HCT116 (cell line): ENCODE measurements around the gene C1QB. TPM values are rescaled to one million over a fixed set of nuclear protein-coding genes. Genes with fewer than 3 reads are reported as not detected.

ENCODE experiments used
- ATAC-seq: fragments of 200-7000 bp; cut with Tn5 transposase; 2 replicates; pipeline ENCODE4 v1.9.1; 2020; ENCODE audit warnings: mild to moderate bottlenecking, moderate library complexity
- BruUV-seq: library from RNA; stranded (reverse); fragments of 400-500 nt; replicated peaks from 2 replicates; lab custom pipeline; 2021; lab: Mats Ljungman, UMichigan
- CTCF ChIA-PET: fragments of 300-600 bp; sonication (Branson Sonifier 250); formaldehyde crosslinking; loops from one replicate; lab custom pipeline; 2021; ENCODE audit warnings: antibody characterized with exemption; lab: Charles Lee
- POLR2A ChIA-PET: fragments of 300-600, 350-600 bp; sonication (Branson Sonifier 250); formaldehyde crosslinking; loops from one replicate; lab custom pipeline; 2021; ENCODE audit warnings: antibody characterized with exemption; lab: Charles Lee
- RAD21 ChIA-PET, 2 experiments: fragments of 300-600 bp; sonication (Branson Sonifier 250); formaldehyde crosslinking; loops; one replicate each; lab custom pipeline; 2023; ENCODE audit warnings: low total read pairs in 2 of 2; ENCODE audit not compliant: uncharacterized antibody in 2 of 2, unreplicated experiment in 2 of 2, low non-redundant PET in 1 of 2; lab: Charles Lee
- DNase-seq: peaks from one replicate; pipeline ENCODE4 v3.0.0-alpha.2; 2010; ENCODE audit warnings: low read depth, low spot score
- H2AFZ ChIP-seq: fragments of 200-600 bp; shearing (Covaris generic), sonication (generic); 2 replicates; pipeline ENCODE4 v1.6.1; 2017; ENCODE audit warnings: low read depth, mixed run types, mixed read lengths, antibody characterized with exemption, low read length; ENCODE audit not compliant: poor library complexity, severe bottlenecking
- H3K27ac ChIP-seq: 2 replicates; pipeline ENCODE4 v1.5.1; 2012; ENCODE audit warnings: low read depth, low read length
- H3K27me3 ChIP-seq: fragments of 200-600 bp; sonication (generic); 2 replicates; pipeline ENCODE4 v1.6.1; 2016; ENCODE audit warnings: mixed run types, low read length, mixed read lengths; ENCODE audit not compliant: insufficient read depth
- H3K36me3 ChIP-seq, 2 experiments: fragments of 200-500 bp in 1 of 2; fragments of 200-600 bp in 1 of 2; sonication (Bioruptor generic) in 1 of 2; sonication (generic) in 1 of 2; 2 replicates each; pipeline versions ENCODE4 v1.5.1 to v1.6.1; 2014 to 2016; ENCODE audit warnings: low read length in 2 of 2, inconsistent platforms in 1 of 2, mixed read lengths in 1 of 2, mixed run types in 1 of 2; ENCODE audit not compliant: insufficient read depth in 2 of 2, control insufficient read depth in 1 of 2
- H3K4me1 ChIP-seq, 2 experiments: fragments of 200-600 bp in 1 of 2; sonication (generic) in 1 of 2; 2 replicates each; pipeline versions ENCODE4 v1.5.1 to v1.6.1; 2012 to 2017; ENCODE audit warnings: low read length in 2 of 2, inconsistent platforms in 1 of 2, mild to moderate bottlenecking in 1 of 2, mixed read lengths in 1 of 2, mixed run types in 1 of 2, moderate library complexity in 1 of 2; ENCODE audit not compliant: insufficient read depth in 2 of 2, control insufficient read depth in 1 of 2
- H3K4me2 ChIP-seq: fragments of 200-600 bp; sonication (generic); 2 replicates; pipeline ENCODE4 v1.6.1; 2017; ENCODE audit warnings: mixed run types, low read length, mixed read lengths
- H3K4me3 ChIP-seq, 2 experiments: fragments of 200-600 bp in 1 of 2; sonication (generic) in 1 of 2; replicated peaks in 1 of 2; 2 replicates each; pipeline ENCODE4 v1.5.1; 2011 to 2016; ENCODE audit warnings: low read length in 2 of 2, control low read depth in 1 of 2, low read depth in 1 of 2, mild to moderate bottlenecking in 1 of 2, mixed read lengths in 1 of 2, mixed run types in 1 of 2
- H3K79me2 ChIP-seq: fragments of 200-600 bp; sonication (generic); 2 replicates; pipeline ENCODE4 v1.6.1; 2017; ENCODE audit warnings: mild to moderate bottlenecking, mixed run types, low read length, moderate library complexity, mixed read lengths; ENCODE audit not compliant: insufficient read depth
- H3K9ac ChIP-seq: fragments of 200-600 bp; sonication (generic); 2 replicates; pipeline ENCODE4 v1.6.1; 2016; ENCODE audit warnings: low read length, mixed read lengths
- H3K9me2 ChIP-seq: fragments of 200-600 bp; sonication (generic), shearing (Covaris generic); 2 replicates; pipeline ENCODE4 v1.6.1; 2017; ENCODE audit warnings: mixed run types, mild to moderate bottlenecking, moderate library complexity; ENCODE audit not compliant: insufficient read depth
- H3K9me3 ChIP-seq, 2 experiments: fragments of 200-500 bp in 1 of 2; fragments of 200-600 bp in 1 of 2; sonication (Bioruptor generic) in 1 of 2; sonication (generic) in 1 of 2; 2 replicates each; pipeline ENCODE4 v1.6.1; 2014 to 2017; ENCODE audit warnings: low read length in 2 of 2, mixed read lengths in 2 of 2, inconsistent platforms in 1 of 2, low read depth in 1 of 2, mild to moderate bottlenecking in 1 of 2, mixed run types in 1 of 2, moderate library complexity in 1 of 2; ENCODE audit not compliant: control insufficient read depth in 1 of 2, insufficient read depth in 1 of 2
- H4K20me1 ChIP-seq: fragments of 200-600 bp; sonication (generic), shearing (Covaris generic); 2 replicates; pipeline ENCODE4 v1.6.1; 2017; ENCODE audit warnings: mixed run types, mild to moderate bottlenecking, moderate library complexity; ENCODE audit not compliant: insufficient read depth
- ATF3 ChIP-seq: IDR thresholded peaks from 2 replicates; pipeline ENCODE4 v1.6.1; 2012
- CBX3 ChIP-seq: IDR thresholded peaks from 2 replicates; pipeline ENCODE4 v1.6.1; 2012; ENCODE audit warnings: low read depth
- CEBPB ChIP-seq: IDR thresholded peaks from 2 replicates; pipeline ENCODE4 v1.6.1; 2012; ENCODE audit warnings: low read depth
- ELF1 ChIP-seq: IDR thresholded peaks from 2 replicates; pipeline ENCODE4 v1.6.1; 2012; ENCODE audit warnings: low read depth, borderline replicate concordance
- POLR2A ChIP-seq: IDR thresholded peaks from 2 replicates; pipeline ENCODE4 v1.7.0; 2011; ENCODE audit warnings: borderline replicate concordance; ENCODE audit not compliant: insufficient read depth, insufficient read length; ENCODE audit errors: extremely low read depth
- POLR2AphosphoS5 ChIP-seq: IDR thresholded peaks from 2 replicates; pipeline ENCODE4 v1.6.1; 2011; ENCODE audit warnings: mild to moderate bottlenecking, low read depth, low read length, moderate library complexity
- RAD21 ChIP-seq: IDR thresholded peaks from 2 replicates; pipeline ENCODE4 v1.6.1; 2012; ENCODE audit warnings: low read depth, mild to moderate bottlenecking
- REST ChIP-seq: IDR thresholded peaks from 2 replicates; pipeline ENCODE4 v1.6.1; 2012; ENCODE audit warnings: low read depth
- SIN3A ChIP-seq: IDR thresholded peaks from 2 replicates; pipeline ENCODE4 v1.6.1; 2012; ENCODE audit warnings: low read depth
- SP1 ChIP-seq: IDR thresholded peaks from 2 replicates; pipeline ENCODE4 v1.6.1; 2012; ENCODE audit warnings: low read depth
- TCF7L2 ChIP-seq: IDR thresholded peaks from 2 replicates; pipeline ENCODE4 v1.7.0; 2011; ENCODE audit warnings: borderline replicate concordance, inconsistent platforms; ENCODE audit not compliant: insufficient read depth, insufficient read length; ENCODE audit errors: extremely low read depth
- YY1 ChIP-seq: IDR thresholded peaks from 2 replicates; pipeline ENCODE4 v1.6.1; 2011; ENCODE audit warnings: low read length, low read depth, moderate library complexity, mild to moderate bottlenecking; ENCODE audit not compliant: insufficient replicate concordance; ENCODE audit errors: extremely low read depth
- ZFX ChIP-seq: fragments of 450-650 bp; IDR thresholded peaks from 2 replicates; pipeline ENCODE4 v1.6.1; 2017
- ZNF274 ChIP-seq: fragments of 200-500 bp; sonication (Bioruptor generic); IDR thresholded peaks from 2 replicates; pipeline ENCODE4 v1.6.1; 2014; ENCODE audit warnings: mild to moderate bottlenecking, low read depth, low read length, inconsistent platforms
- intact Hi-C: fragments of 100-400 bp; cut with micrococcal nuclease; formaldehyde crosslinking; loops from 2 replicates; pipeline ENCODE4 v1.10.0; 2022
- total RNA-seq: library from RNA; stranded (reverse); gene quantifications from one replicate; pipeline ENCODE4 v1.2.1, GENCODE V29; 2021; ENCODE audit not compliant: unreplicated experiment
- TF ChIP-seq, protein P1 (sequence below), 3 experiments: fragments of 200-600 bp in 1 of 3; sonication (generic) in 1 of 3; IDR thresholded peaks in 2 of 3; conservative IDR thresholded peaks in 1 of 3; 2 replicates each; pipeline ENCODE4 v1.5.1; 2012 to 2017; ENCODE audit warnings: low read depth in 2 of 3, low read length in 2 of 3, antibody characterized with exemption in 1 of 3, borderline replicate concordance in 1 of 3, control low read depth in 1 of 3, mild to moderate bottlenecking in 1 of 3, mixed read lengths in 1 of 3, mixed run types in 1 of 3, moderate library complexity in 1 of 3; ENCODE audit not compliant: insufficient read depth in 1 of 3
- TF ChIP-seq, protein P2 (sequence below): IDR thresholded peaks from 2 replicates; pipeline ENCODE4 v1.6.1; 2012

Gene C1QB
- total RNA-seq, 1 experiment from 2014 or later = 0.32 TPM

- Histone ChIP-seq H3K27me3 (peaks cover 82% of the 10 kb centered on the region), H3K27ac (no peak overlapping the region), H3K36me3 (no peaks in the 10 kb centered on the region), H3K9me2 (no peaks in the 10 kb centered on the region), H3K9ac (no peak overlapping the region), H3K79me2 (no peaks in the 10 kb centered on the region), H3K4me1 (no peaks in the 10 kb centered on the region), H3K4me3 (no peak overlapping the region), H3K9me3 (no peaks in the 10 kb centered on the region), H4K20me1 (no peaks in the 10 kb centered on the region), H2AFZ (no peak overlapping the region), H3K4me2 (no peak overlapping the region)
- intact Hi-C loops = no loop called here
- ChIA-PET POLR2A (interaction anchor here (1.3 kb wide), 1 partner anchor 23 kb away, joined by 3 read pairs; no protein-coding TSS in a partner anchor), RAD21 (no interaction called here), CTCF (no interaction called here)
- no peak for ATAC-seq
- TF ChIP-seq ZNF274 (no peak), POLR2AphosphoS5 (no peak), SIN3A (no peak), TCF7L2 (no peak), YY1 (no peak), RAD21 (no peak), POLR2A (no peak), ELF1 (no peak), ATF3 (no peak), CEBPB (no peak), SP1 (no peak), CBX3 (no peak), REST (no peak), ZFX (no peak)
- TF ChIP-seq, protein P1, sequence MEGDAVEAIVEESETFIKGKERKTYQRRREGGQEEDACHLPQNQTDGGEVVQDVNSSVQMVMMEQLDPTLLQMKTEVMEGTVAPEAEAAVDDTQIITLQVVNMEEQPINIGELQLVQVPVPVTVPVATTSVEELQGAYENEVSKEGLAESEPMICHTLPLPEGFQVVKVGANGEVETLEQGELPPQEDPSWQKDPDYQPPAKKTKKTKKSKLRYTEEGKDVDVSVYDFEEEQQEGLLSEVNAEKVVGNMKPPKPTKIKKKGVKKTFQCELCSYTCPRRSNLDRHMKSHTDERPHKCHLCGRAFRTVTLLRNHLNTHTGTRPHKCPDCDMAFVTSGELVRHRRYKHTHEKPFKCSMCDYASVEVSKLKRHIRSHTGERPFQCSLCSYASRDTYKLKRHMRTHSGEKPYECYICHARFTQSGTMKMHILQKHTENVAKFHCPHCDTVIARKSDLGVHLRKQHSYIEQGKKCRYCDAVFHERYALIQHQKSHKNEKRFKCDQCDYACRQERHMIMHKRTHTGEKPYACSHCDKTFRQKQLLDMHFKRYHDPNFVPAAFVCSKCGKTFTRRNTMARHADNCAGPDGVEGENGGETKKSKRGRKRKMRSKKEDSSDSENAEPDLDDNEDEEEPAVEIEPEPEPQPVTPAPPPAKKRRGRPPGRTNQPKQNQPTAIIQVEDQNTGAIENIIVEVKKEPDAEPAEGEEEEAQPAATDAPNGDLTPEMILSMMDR (IDR thresholded peaks at IDR 0.05 in 2 of 3, conservative IDR thresholded peaks at IDR 0.05 in 1 of 3; ENCODE audit: borderline replicate concordance in 1 of 3, insufficient read depth in 1 of 3, low read depth in 2 of 3, low read length in 2 of 3) = no peak
- TF ChIP-seq, protein P2, sequence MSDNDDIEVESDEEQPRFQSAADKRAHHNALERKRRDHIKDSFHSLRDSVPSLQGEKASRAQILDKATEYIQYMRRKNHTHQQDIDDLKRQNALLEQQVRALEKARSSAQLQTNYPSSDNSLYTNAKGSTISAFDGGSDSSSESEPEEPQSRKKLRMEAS = no peak
- no peak for DNase-seq
- no TSS peak for BruUV-seq
Observed at GRCh38 chr1:22612671-22613571, 40.1 kb upstream of the C1QB start.
